HG03039 (cell line): ENCODE data around the gene LBH.
"Not testable (repeated sequence)": the region's sequence is repeated elsewhere in the genome, so short reads cannot be mapped to it uniquely, and the experiment has no call there.

ENCODE experiments used
- ATAC-seq: cut with Tn5 transposase; IDR thresholded peaks from one replicate; pipeline ENCODE4 v1.9.1; 2021; ENCODE audit warnings: mild to moderate bottlenecking, moderate library complexity; ENCODE audit not compliant: unreplicated experiment

The LBH gene

GRCh38 chr2:30255466-30256408, 24.4 kb downstream of the LBH start:
- no peak for ATAC-seq

- no peak for ATAC-seq
Measured at GRCh38 chr2:30257266-30258214, 26.2 kb downstream of the LBH start.

GRCh38 chr2:30259071-30259470, 27.7 kb downstream of the LBH start:
- ATAC-seq = no peak

- ATAC-seq = no peak
Measured at GRCh38 chr2:30259827-30260679, 28.7 kb downstream of the LBH start.

GRCh38 chr2:30260941-30261340, 29.6 kb downstream of the LBH start:
- no peak for ATAC-seq

GRCh38 chr2:30261695-30262211, 30.4 kb downstream of the LBH start:
- no peak for ATAC-seq

GRCh38 chr2:30262716-30263309, 31.5 kb downstream of the LBH start:
- ATAC-seq = no peak

- ATAC-seq = no peak
Measured at GRCh38 chr2:30264274-30264673, 32.9 kb downstream of the LBH start.

- no peak for ATAC-seq
Measured at GRCh38 chr2:30265052-30266015, 34.0 kb downstream of the LBH start.

- no peak for ATAC-seq
Measured at GRCh38 chr2:30266051-30266621, 34.8 kb downstream of the LBH start.

GRCh38 chr2:30266705-30267104, 35.4 kb downstream of the LBH start:
- ATAC-seq = no peak

- no peak for ATAC-seq
Measured at GRCh38 chr2:30267161-30267975, 36.0 kb downstream of the LBH start.

- no peak for ATAC-seq
Measured at GRCh38 chr2:30268296-30268871, 37.0 kb downstream of the LBH start.

- ATAC-seq = not testable (repeated sequence)
Measured at GRCh38 chr2:30269114-30269770, 37.9 kb downstream of the LBH start.

GRCh38 chr2:30269771-30270145, 38.4 kb downstream of the LBH start:
- ATAC-seq = no peak

- ATAC-seq = no peak
Measured at GRCh38 chr2:30270166-30270565, 38.8 kb downstream of the LBH start.

- ATAC-seq = no peak
Measured at GRCh38 chr2:30271301-30271700, 40.0 kb downstream of the LBH start.
